ENCODE measurements around the gene CREG1. TPM values are rescaled to one million over a fixed set of nuclear protein-coding genes. Genes with fewer than 3 reads are reported as not detected.

CREG1 gene
- total RNA-seq, 1 experiment from 2014 or later = 69.3 TPM

DNA sequence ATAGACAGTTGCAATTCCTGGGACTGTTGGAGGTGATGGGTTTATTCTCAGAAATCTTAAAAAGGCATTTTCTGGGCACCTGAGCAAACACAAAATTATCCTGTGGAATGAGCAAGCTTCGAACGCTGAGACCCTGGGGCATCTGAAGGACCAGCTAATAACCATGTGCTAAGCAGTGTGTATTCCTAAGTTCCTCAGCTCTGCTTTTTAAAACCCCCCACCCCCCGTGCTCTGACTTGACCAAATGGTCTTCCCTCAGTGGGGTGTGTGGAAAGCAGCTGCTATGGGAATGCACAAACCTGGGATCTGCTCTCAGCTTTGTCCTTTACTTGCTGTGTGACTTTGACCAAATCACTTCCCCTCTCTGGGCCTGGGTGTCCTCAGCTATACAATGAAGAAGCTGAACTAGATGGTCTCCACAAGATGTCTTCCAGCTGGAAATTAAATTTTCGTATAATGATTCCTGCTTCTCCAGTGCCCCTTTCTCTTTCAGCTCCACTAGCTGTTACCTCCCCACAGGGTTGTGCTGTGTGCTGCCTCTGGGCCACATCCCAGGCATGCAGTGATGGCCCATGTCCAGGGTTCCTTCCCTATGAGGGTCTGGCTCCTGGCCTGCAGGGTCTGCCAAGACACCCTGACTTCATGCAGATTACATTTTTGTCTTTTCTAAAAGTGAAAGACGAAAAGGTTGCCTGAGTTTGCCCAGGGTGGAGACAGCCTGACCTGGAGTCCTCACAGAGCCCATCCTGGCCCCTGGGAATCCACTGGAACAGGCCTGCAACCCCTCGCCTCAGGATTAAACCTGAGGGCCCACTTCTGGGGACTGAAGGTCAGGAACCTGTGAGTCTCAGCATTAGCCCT is 20.4 kb downstream of the CREG1 start:
- Mint-ChIP-seq H3K4me3 (ENCODE audit: low read depth, unreplicated experiment) (no peak overlapping the region), H3K36me3 (ENCODE audit: insufficient read depth, unreplicated experiment) (no peaks in the 10 kb centered on the region), H3K27me3 (ENCODE audit: unreplicated experiment) (no peaks in the 10 kb centered on the region), H3K9me3 (ENCODE audit: low read depth, unreplicated experiment) (no peaks in the 10 kb centered on the region), H3K4me1 (ENCODE audit: low read depth, unreplicated experiment) (peaks cover 7% of the 10 kb centered on the region), H3K27ac (ENCODE audit: unreplicated experiment) (no peak overlapping the region)
- CTCF ChIA-PET = interaction anchor here (1.0 to 1.3 kb wide), 4 partner anchors 9 to 265 kb away, joined by 3 to 5 read pairs (median 4); no protein-coding TSS in a partner anchor
- BruUV-seq (replicated peaks) = no TSS peak
- DNase-seq = no peak
- intact Hi-C loops (cut with micrococcal nuclease; ENCODE audit: unreplicated experiment) = loop anchor here (2.0 to 5.0 kb wide), 4 partner anchors 86 to 622 kb away; no protein-coding TSS in a partner anchor
- TF ChIP-seq, protein P1, sequence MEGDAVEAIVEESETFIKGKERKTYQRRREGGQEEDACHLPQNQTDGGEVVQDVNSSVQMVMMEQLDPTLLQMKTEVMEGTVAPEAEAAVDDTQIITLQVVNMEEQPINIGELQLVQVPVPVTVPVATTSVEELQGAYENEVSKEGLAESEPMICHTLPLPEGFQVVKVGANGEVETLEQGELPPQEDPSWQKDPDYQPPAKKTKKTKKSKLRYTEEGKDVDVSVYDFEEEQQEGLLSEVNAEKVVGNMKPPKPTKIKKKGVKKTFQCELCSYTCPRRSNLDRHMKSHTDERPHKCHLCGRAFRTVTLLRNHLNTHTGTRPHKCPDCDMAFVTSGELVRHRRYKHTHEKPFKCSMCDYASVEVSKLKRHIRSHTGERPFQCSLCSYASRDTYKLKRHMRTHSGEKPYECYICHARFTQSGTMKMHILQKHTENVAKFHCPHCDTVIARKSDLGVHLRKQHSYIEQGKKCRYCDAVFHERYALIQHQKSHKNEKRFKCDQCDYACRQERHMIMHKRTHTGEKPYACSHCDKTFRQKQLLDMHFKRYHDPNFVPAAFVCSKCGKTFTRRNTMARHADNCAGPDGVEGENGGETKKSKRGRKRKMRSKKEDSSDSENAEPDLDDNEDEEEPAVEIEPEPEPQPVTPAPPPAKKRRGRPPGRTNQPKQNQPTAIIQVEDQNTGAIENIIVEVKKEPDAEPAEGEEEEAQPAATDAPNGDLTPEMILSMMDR (IDR thresholded peaks at IDR 0.05; ENCODE audit: unreplicated experiment) = no peak

DNA sequence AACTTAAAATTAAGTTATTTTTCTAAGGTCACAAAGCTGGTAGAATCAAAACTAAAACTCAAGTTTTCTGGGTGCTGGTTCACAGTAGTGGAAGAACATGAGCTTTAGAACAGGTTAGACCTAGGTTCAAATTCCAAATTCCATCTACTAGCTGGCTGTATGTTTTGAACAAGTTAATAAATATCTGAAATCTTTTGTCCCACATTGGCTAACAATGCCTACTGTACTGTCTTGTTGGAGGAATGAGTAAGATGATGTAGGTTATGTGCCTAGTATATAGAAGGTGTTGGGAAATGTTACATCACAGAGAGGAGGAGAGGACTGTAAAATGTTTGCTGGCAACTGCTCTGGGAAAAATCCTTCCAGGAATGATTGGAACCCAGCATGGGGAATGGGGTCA is 21.2 kb downstream of the CREG1 start:
- TF ChIP-seq, protein P1 (IDR thresholded peaks at IDR 0.05; ENCODE audit: unreplicated experiment) = no peak
- H3K4me1 Mint-ChIP-seq (ENCODE audit: low read depth, unreplicated experiment) = peaks cover 7% of the 10 kb centered on the region
- H3K36me3 Mint-ChIP-seq (ENCODE audit: insufficient read depth, unreplicated experiment) = no peaks in the 10 kb centered on the region
- H3K4me3 Mint-ChIP-seq (ENCODE audit: low read depth, unreplicated experiment) = no peak overlapping the region
- no TSS peak for BruUV-seq (replicated peaks)
- no peaks in the 10 kb centered on the region for H3K27me3 Mint-ChIP-seq (ENCODE audit: unreplicated experiment)
- DNase-seq = no peak
- CTCF ChIA-PET = interaction anchor here (0.8 kb wide), 1 partner anchor 264 kb away, joined by 3 read pairs; no protein-coding TSS in a partner anchor
- H3K9me3 Mint-ChIP-seq (ENCODE audit: low read depth, unreplicated experiment) = no peaks in the 10 kb centered on the region
- intact Hi-C loops (cut with micrococcal nuclease; ENCODE audit: unreplicated experiment) = loop anchor here (2.0 to 5.0 kb wide), 4 partner anchors 85 to 622 kb away; no protein-coding TSS in a partner anchor
- H3K27ac Mint-ChIP-seq (ENCODE audit: unreplicated experiment) = no peak overlapping the region

DNA sequence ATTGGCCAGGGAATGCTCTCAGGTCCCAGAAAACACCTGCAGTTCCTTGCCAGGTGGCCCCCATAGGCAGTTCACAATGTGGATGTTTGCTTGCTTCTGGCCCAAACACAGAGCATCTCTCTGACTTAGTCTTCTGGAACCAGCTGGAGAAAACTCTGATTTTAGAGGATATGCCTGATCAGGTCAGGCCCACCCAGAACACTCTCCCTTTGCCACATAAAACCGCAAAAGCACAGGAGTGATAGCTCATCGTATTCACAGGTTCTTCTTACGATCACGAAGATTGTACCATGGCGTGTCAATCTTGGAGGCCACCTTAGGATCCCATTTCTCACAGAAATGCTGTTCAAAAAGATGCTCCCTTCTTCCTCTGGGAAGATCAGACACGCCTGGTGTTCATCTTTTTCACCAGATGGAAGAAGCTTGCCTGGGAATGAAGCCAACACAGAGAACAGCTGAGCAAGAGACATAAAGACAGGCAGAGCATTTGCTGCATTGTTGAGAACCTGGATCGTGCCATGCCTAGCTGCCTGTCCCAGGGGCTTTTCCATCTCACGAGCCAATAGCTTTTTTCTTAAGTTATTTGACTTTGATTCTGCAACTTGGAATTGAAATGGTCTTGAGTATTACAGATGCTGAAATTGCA is 23.6 kb downstream of the CREG1 start:
- peaks cover 13% of the 10 kb centered on the region for H3K27me3 Mint-ChIP-seq (ENCODE audit: unreplicated experiment)
- H3K4me3 Mint-ChIP-seq (ENCODE audit: low read depth, unreplicated experiment) = no peak overlapping the region
- H3K9me3 Mint-ChIP-seq (ENCODE audit: low read depth, unreplicated experiment) = no peaks in the 10 kb centered on the region
- TF ChIP-seq, protein P1 (IDR thresholded peaks at IDR 0.05; ENCODE audit: unreplicated experiment) = no peak
- H3K4me1 Mint-ChIP-seq (ENCODE audit: low read depth, unreplicated experiment) = peaks cover 7% of the 10 kb centered on the region
- CTCF ChIA-PET = no interaction called here
- no peak overlapping the region for H3K27ac Mint-ChIP-seq (ENCODE audit: unreplicated experiment)
- no peak for DNase-seq
- intact Hi-C loops (cut with micrococcal nuclease; ENCODE audit: unreplicated experiment) = loop anchor here (5.0 kb wide), 2 partner anchors 83 to 463 kb away; no protein-coding TSS in a partner anchor
- no TSS peak for BruUV-seq (replicated peaks)
- no peaks in the 10 kb centered on the region for H3K36me3 Mint-ChIP-seq (ENCODE audit: insufficient read depth, unreplicated experiment)

DNA sequence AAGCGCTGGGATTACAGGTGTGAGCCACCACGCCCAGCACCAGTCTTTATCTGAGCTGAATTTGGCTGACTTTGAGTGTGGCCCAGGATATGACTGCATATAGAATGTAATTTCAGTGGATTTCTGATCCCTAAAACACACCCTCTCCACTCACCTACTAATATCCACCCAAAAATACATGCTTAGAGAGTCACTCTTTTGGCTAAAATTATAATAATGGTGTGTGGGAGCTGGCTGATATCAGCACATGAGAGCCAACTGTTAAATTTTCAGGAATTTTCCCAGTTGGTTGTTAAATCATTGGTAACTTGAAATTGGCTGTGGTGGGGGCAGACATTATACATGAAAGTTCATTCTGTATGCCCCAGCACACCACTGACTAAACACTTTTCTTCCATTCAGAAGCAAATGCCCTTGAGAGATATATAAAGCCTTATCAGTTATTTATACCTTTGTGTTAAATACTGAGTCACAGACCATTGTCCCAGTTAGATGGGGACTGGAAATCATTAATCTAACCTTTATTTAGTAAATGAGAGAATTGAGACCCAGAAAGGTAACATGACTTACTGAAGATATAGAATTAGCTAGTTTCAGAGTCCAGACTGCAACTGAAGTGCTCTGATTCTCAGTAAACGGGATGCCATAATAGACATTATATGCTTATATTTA is 25.4 kb downstream of the CREG1 start:
- no peak for DNase-seq
- Mint-ChIP-seq H3K27ac (ENCODE audit: unreplicated experiment) (no peak overlapping the region), H3K27me3 (ENCODE audit: unreplicated experiment) (peaks cover 16% of the 10 kb centered on the region), H3K4me3 (ENCODE audit: low read depth, unreplicated experiment) (no peak overlapping the region), H3K9me3 (ENCODE audit: low read depth, unreplicated experiment) (no peaks in the 10 kb centered on the region), H3K4me1 (ENCODE audit: low read depth, unreplicated experiment) (peaks cover 7% of the 10 kb centered on the region), H3K36me3 (ENCODE audit: insufficient read depth, unreplicated experiment) (no peaks in the 10 kb centered on the region)
- CTCF ChIA-PET = interaction anchor here (0.6 to 1.0 kb wide), 3 partner anchors 81 to 186 kb away, joined by 3 to 6 read pairs (median 3); no protein-coding TSS in a partner anchor
- intact Hi-C loops (cut with micrococcal nuclease; ENCODE audit: unreplicated experiment) = no loop called here
- BruUV-seq (replicated peaks) = no TSS peak
- TF ChIP-seq, protein P1 (IDR thresholded peaks at IDR 0.05; ENCODE audit: unreplicated experiment) = no peak

Data from Calu3 (cell line).